Hepatocyte (in vitro differentiated cells): ENCODE results near the gene CTNNA2. TPM values are rescaled to one million over a fixed set of nuclear protein-coding genes. Genes with fewer than 3 reads are reported as not detected.

Experiments used
- DNase-seq: peaks from one replicate; pipeline ENCODE4 v3.0.0-alpha.2; 2016; ENCODE audit warnings: low spot score
- H2AFZ ChIP-seq: fragments of 200-600 bp; sonication (generic); 2 replicates; pipeline ENCODE4 v1.6.0; 2016; ENCODE audit warnings: antibody characterized with exemption, mild to moderate bottlenecking
- H3K27ac ChIP-seq: fragments of 200-600 bp; sonication (generic); 2 replicates; pipeline ENCODE4 v1.5.1; 2016; ENCODE audit warnings: mild to moderate bottlenecking
- H3K27me3 ChIP-seq: fragments of 200-600 bp; sonication (generic); 2 replicates; pipeline ENCODE4 v1.6.1; 2016
- H3K36me3 ChIP-seq: fragments of 200-600 bp; sonication (generic); replicated peaks from 2 replicates; pipeline ENCODE4 v1.5.1; 2016; ENCODE audit warnings: low read depth; ENCODE audit not compliant: insufficient read depth
- H3K4me1 ChIP-seq: fragments of 200-600 bp; sonication (generic); 2 replicates; pipeline ENCODE4 v1.5.1; 2016; ENCODE audit warnings: mild to moderate bottlenecking, moderate library complexity; ENCODE audit not compliant: insufficient read depth
- H3K4me2 ChIP-seq: fragments of 200-600 bp; sonication (generic); 2 replicates; pipeline ENCODE4 v1.6.0; 2016
- H3K4me3 ChIP-seq: fragments of 200-600 bp; sonication (generic); 2 replicates; pipeline ENCODE4 v1.5.1; 2016; ENCODE audit warnings: mild to moderate bottlenecking
- H3K79me2 ChIP-seq: fragments of 200-600 bp; sonication (generic); 2 replicates; pipeline ENCODE4 v1.6.0; 2017; ENCODE audit warnings: mild to moderate bottlenecking
- H3K9me2 ChIP-seq: fragments of 200-600 bp; sonication (generic); replicated peaks from 2 replicates; pipeline ENCODE4 v1.6.0; 2017; ENCODE audit warnings: mild to moderate bottlenecking; ENCODE audit not compliant: insufficient read depth
- H3K9me3 ChIP-seq: fragments of 200-600 bp; sonication (generic); 2 replicates; pipeline ENCODE4 v1.5.1; 2016; ENCODE audit warnings: low read depth, mild to moderate bottlenecking
- H4K20me1 ChIP-seq: fragments of 200-600 bp; sonication (generic); 2 replicates; pipeline ENCODE4 v1.6.0; 2016; ENCODE audit warnings: mild to moderate bottlenecking; ENCODE audit not compliant: insufficient read depth, poor library complexity, severe bottlenecking
- EZH2 ChIP-seq: fragments of 200-600 bp; sonication (generic); IDR thresholded peaks from 2 replicates; pipeline ENCODE4 v1.6.1; 2016; ENCODE audit warnings: antibody characterized with exemption, mild to moderate bottlenecking, borderline replicate concordance
- EZH2phosphoT487 ChIP-seq: fragments of 200-600 bp; sonication (generic); IDR thresholded peaks from one replicate; pipeline ENCODE4 v1.6.1; 2018; ENCODE audit warnings: antibody characterized with exemption, mild to moderate bottlenecking, low read depth, moderate library complexity; ENCODE audit not compliant: unreplicated experiment, severe bottlenecking
- WGBS: methylation state at CpG from one replicate; pipeline ENCODE4 v1.1.6; 2016; ENCODE audit warnings: low lambda C conversion rate; ENCODE audit errors: missing lambda C conversion rate; 5-methylcytosine and 5-hydroxymethylcytosine counted together
- polyA plus RNA-seq: library from polyadenylated mRNA; unstranded; fragments of >200 nt; fragmentation: Nextera tagmentation; extraction: Ambion mirVana; gene quantifications from 2 replicates; pipeline ENCODE4 v1.2.1, GENCODE V29; 2016
- total RNA-seq: library from RNA; depleted of rRNA; stranded (reverse); fragments of >200 nt; gene quantifications from 2 replicates; pipeline ENCODE4 v1.2.3, GENCODE V29; 2014
- TF ChIP-seq, protein P1 (sequence below): fragments of 200-600 bp; sonication (generic); IDR thresholded peaks from 2 replicates; pipeline ENCODE4 v1.5.1; 2016; ENCODE audit warnings: antibody characterized with exemption, mild to moderate bottlenecking; ENCODE audit not compliant: poor library complexity

CTNNA2 gene
- total and polyA plus RNA-seq, 2 experiments from 2014 or later: 0.79 to 4.4 TPM

DNA sequence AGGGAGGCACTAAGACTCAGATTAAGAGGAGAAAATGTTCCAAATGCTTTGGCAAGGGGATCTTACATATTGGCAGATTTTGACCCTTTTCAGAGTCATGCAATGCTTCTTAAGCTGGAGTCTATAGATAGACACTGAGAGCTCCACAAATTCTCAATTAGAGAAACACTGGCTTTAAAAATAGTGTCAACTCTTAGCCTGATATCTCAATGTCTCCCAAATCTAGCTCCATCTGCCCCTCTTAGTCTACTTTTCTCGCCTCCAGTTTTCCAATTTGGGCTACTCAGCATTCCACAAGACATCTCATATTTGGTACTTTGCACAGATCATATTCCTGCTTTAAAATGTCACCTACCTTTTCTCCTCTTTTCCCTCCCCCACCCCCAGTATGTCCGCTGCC, 559.1 kb downstream of the CTNNA2 start:
- Histone ChIP-seq H2AFZ (no peak overlapping the region), H3K4me2 (no peak overlapping the region), H3K79me2 (no peaks in the 10 kb centered on the region), H3K27ac (no peak overlapping the region), H3K9me3 (no peaks in the 10 kb centered on the region), H3K27me3 (no peaks in the 10 kb centered on the region), H3K36me3 (no peaks in the 10 kb centered on the region), H3K4me3 (no peak overlapping the region), H3K4me1 (no peaks in the 10 kb centered on the region), H4K20me1 (no peaks in the 10 kb centered on the region), H3K9me2 (no peaks in the 10 kb centered on the region)
- 97% methylated on average over 2 of the region's 2 CpGs for WGBS
- TF ChIP-seq, protein P1, sequence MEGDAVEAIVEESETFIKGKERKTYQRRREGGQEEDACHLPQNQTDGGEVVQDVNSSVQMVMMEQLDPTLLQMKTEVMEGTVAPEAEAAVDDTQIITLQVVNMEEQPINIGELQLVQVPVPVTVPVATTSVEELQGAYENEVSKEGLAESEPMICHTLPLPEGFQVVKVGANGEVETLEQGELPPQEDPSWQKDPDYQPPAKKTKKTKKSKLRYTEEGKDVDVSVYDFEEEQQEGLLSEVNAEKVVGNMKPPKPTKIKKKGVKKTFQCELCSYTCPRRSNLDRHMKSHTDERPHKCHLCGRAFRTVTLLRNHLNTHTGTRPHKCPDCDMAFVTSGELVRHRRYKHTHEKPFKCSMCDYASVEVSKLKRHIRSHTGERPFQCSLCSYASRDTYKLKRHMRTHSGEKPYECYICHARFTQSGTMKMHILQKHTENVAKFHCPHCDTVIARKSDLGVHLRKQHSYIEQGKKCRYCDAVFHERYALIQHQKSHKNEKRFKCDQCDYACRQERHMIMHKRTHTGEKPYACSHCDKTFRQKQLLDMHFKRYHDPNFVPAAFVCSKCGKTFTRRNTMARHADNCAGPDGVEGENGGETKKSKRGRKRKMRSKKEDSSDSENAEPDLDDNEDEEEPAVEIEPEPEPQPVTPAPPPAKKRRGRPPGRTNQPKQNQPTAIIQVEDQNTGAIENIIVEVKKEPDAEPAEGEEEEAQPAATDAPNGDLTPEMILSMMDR: no peak
- no peak for TF ChIP-seq EZH2
- TF ChIP-seq EZH2phosphoT487: no peak
- DNase-seq: no peak

DNA sequence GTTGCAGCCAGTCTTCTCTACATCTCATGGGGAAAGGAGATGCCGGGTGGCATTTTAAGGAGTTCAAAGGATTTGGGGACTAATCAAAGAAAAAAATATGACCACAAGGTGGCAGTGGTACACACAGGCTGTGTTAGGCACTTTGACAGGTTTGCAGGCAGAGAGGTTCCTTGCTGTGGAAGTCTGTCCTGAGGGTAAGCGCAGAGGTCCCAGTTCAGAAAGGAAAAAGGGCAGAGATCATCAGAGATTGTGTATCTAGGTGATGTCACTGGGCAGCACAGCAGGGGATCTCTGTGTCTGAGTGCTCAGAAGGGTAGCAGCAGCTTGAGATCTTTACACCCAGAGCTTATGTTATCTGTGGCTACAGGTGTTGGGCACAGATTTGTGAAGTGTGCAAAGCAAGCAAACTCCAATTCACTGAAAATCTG, 560.3 kb downstream of the CTNNA2 start:
- H2AFZ ChIP-seq: no peak overlapping the region
- H3K4me2 ChIP-seq: no peak overlapping the region
- 12% methylated on average over 2 of the region's 2 CpGs for WGBS
- no peaks in the 10 kb centered on the region for H3K36me3 ChIP-seq
- H3K27me3 ChIP-seq: no peaks in the 10 kb centered on the region
- H4K20me1 ChIP-seq: no peaks in the 10 kb centered on the region
- no peak for TF ChIP-seq EZH2
- no peak for TF ChIP-seq EZH2phosphoT487
- TF ChIP-seq, protein P1: peak; percentile 75
- no peaks in the 10 kb centered on the region for H3K79me2 ChIP-seq
- peak; percentile 83 for DNase-seq
- H3K4me1 ChIP-seq: no peaks in the 10 kb centered on the region
- no peaks in the 10 kb centered on the region for H3K9me2 ChIP-seq
- H3K9me3 ChIP-seq: no peaks in the 10 kb centered on the region
- no peak overlapping the region for H3K27ac ChIP-seq
- H3K4me3 ChIP-seq: no peak overlapping the region

DNA sequence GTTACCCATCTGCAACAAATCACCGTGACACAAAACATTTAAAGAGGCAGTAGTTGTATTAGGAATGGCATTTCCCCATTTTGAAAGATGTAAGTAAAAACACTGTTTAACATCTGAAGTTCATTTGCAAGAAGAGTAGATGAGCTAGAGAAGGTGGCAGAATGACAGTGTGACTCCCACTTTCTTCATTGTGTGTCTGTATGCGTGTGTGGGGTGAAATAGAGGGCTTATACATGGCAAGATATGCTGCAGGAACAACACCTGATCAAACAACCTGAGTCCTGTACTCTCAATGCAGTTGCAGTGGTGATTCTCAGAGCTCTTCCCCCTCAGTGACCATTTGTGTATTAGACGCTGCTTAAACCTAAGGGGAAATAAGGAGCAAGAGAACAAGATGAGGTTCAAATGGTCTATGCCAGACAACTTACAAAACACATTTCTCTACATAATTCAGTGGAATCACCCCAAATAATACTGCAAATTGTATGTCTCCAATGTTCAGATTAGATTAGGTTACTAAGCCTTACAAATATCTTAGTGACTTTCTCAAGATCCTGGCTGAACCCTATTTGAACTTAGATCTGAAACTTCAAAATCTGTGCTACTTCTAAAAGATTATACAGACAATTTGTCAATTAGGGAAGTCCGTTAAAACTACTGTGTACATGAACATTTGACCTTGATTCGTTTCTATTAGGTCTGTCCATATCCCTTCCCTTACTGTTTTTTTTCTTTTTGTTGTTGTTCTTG, 561.6 kb downstream of the CTNNA2 start:
- no peak overlapping the region for H3K27ac ChIP-seq
- no peaks in the 10 kb centered on the region for H3K9me3 ChIP-seq
- H3K9me2 ChIP-seq: no peaks in the 10 kb centered on the region
- no peaks in the 10 kb centered on the region for H3K4me1 ChIP-seq
- H3K36me3 ChIP-seq: no peaks in the 10 kb centered on the region
- TF ChIP-seq EZH2: no peak
- TF ChIP-seq, protein P1: no peak
- TF ChIP-seq EZH2phosphoT487: no peak
- DNase-seq: no peak
- H3K27me3 ChIP-seq: no peaks in the 10 kb centered on the region
- WGBS: 63% methylated on average over 5 of the region's 5 CpGs
- no peaks in the 10 kb centered on the region for H3K79me2 ChIP-seq
- H2AFZ ChIP-seq: no peak overlapping the region
- H4K20me1 ChIP-seq: no peaks in the 10 kb centered on the region
- no peak overlapping the region for H3K4me3 ChIP-seq
- no peak overlapping the region for H3K4me2 ChIP-seq
